ENCODE data around the gene PLEKHG4. TPM values are rescaled to one million over a fixed set of nuclear protein-coding genes. Genes with fewer than 3 reads are reported as not detected.

Gene PLEKHG4
- total RNA-seq, 1 donor from 2014 or later: 12.4 TPM

GRCh38 chr16:67245186-67245585 is 34.1 kb upstream of the PLEKHG4 start:
- Histone ChIP-seq H3K27ac (peak overlapping the region; percentile 93), H3K4me1 (peaks cover 81% of the 10 kb centered on the region), H3K36me3 (no peaks in the 10 kb centered on the region), H3K4me3 (peak overlapping the region; percentile 99), H3K27me3 (ENCODE audit: low read depth) (peaks cover 6% of the 10 kb centered on the region), H3K9me3 (no peaks in the 10 kb centered on the region)
- intact Hi-C loops (cut with DNase I): no loop called here
- DNase-seq (peak; percentile 43), ATAC-seq (no peak)
- TF ChIP-seq, protein P1, sequence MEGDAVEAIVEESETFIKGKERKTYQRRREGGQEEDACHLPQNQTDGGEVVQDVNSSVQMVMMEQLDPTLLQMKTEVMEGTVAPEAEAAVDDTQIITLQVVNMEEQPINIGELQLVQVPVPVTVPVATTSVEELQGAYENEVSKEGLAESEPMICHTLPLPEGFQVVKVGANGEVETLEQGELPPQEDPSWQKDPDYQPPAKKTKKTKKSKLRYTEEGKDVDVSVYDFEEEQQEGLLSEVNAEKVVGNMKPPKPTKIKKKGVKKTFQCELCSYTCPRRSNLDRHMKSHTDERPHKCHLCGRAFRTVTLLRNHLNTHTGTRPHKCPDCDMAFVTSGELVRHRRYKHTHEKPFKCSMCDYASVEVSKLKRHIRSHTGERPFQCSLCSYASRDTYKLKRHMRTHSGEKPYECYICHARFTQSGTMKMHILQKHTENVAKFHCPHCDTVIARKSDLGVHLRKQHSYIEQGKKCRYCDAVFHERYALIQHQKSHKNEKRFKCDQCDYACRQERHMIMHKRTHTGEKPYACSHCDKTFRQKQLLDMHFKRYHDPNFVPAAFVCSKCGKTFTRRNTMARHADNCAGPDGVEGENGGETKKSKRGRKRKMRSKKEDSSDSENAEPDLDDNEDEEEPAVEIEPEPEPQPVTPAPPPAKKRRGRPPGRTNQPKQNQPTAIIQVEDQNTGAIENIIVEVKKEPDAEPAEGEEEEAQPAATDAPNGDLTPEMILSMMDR (IDR thresholded peaks at IDR 0.05): no peak

DNA sequence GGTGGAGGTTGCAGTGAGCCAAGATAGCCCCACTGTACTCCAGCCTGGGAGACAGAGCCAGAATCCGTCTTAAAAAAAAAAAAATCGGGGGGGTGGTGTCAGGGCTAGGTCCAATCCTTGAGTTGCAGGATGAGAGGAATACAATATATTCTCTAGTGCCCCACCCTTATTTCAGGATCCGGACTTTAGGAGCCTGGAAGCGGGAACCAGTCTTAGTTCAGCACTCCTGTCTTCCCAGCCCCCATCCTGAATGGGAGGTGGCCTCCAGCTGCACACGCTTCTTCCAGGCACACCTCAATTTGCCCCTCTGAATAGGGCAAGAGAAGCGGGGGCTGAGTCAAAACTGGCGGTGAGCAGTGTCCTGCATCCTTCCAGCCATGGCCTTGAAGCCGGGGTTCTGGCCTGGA is 33.7 kb upstream of the PLEKHG4 start:
- H3K27me3 ChIP-seq (ENCODE audit: low read depth): peaks cover 10% of the 10 kb centered on the region
- DNase-seq (no peak), ATAC-seq (no peak)
- intact Hi-C loops (cut with DNase I): no loop called here
- H3K4me3 ChIP-seq: peak overlapping the region; percentile 99
- H3K4me1 ChIP-seq: peaks cover 76% of the 10 kb centered on the region
- no peaks in the 10 kb centered on the region for H3K36me3 ChIP-seq
- no peaks in the 10 kb centered on the region for H3K9me3 ChIP-seq
- TF ChIP-seq, protein P1 (IDR thresholded peaks at IDR 0.05): no peak
- H3K27ac ChIP-seq: peak overlapping the region; percentile 93

GRCh38 chr16:67246081-67246755 is 33.1 kb upstream of the PLEKHG4 start:
- Histone ChIP-seq H3K4me1 (peaks cover 70% of the 10 kb centered on the region), H3K9me3 (no peaks in the 10 kb centered on the region), H3K27me3 (ENCODE audit: low read depth) (peaks cover 11% of the 10 kb centered on the region), H3K36me3 (no peaks in the 10 kb centered on the region), H3K4me3 (peak overlapping the region; percentile 99), H3K27ac (peak overlapping the region; percentile 93)
- TF ChIP-seq, protein P1 (IDR thresholded peaks at IDR 0.05): peak; percentile 48
- intact Hi-C loops (cut with DNase I): no loop called here
- DNase-seq: peak; percentile 84
- peak; percentile 46 to 49 for ATAC-seq

- Histone ChIP-seq H3K36me3 (no peaks in the 10 kb centered on the region), H3K27me3 (ENCODE audit: low read depth) (peaks cover 11% of the 10 kb centered on the region), H3K27ac (peak overlapping the region; percentile 93), H3K9me3 (no peaks in the 10 kb centered on the region), H3K4me1 (peaks cover 65% of the 10 kb centered on the region), H3K4me3 (peak overlapping the region; percentile 99)
- intact Hi-C loops (cut with DNase I): no loop called here
- TF ChIP-seq, protein P1 (IDR thresholded peaks at IDR 0.05): no peak
- peak; percentile 95 for DNase-seq
- peak; percentile 86 for ATAC-seq
Observed at GRCh38 chr16:67246756-67247191, 32.6 kb upstream of the PLEKHG4 start.

DNA sequence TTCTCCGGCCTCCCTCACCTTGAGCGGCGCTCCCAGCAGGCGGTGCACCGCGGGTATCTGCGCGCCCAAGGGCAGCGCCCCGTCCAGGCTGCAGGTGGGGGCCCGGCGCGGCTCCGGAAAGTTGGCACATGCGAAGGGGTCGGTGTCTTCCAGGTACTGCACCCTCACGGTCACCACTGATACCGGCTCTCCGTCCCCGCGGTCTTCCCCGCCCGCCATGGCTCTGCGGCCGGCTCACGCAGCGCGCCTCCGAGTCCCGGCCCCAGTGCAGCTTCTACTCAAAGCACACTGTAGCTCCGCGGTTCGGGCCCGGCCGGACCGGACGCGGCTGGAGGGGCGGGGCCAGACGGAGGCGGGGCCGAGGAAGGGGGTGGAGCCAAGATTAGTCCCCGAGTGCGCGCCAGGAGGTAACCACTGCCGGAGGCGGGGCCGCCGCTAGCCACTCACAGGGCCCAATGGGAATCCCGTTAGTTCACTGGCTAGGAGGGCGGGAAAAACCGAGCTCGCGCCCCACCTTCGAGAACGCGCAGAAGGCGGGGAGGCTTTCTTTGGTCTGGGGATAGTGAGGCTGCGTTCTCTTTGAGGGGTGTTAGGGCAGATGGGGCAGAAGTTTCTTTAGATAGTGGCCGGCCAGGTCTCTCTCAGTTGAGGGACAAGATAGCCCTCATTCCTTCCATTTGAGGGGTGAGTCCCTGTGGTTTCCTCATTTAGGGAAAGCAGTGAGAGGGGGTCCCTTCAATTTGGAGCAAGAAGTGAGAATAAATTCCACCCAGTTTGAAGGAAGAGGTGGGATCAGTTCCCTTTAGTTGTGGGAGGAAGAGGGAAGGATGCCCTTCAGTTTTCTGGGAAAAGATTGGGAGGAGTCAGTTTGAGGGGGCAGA is 31.9 kb upstream of the PLEKHG4 start, which contains the start of gene FHOD1:
FHOD1 (minus strand) TSS at position 290 of the 881 bp plus-strand sequence; CDS start at position 219, 71 bp downstream.
- ATAC-seq: peak; percentile 90 to 93
- TF ChIP-seq, protein P1 (IDR thresholded peaks at IDR 0.05): no peak
- Histone ChIP-seq H3K9me3 (no peaks in the 10 kb centered on the region), H3K4me1 (peaks cover 58% of the 10 kb centered on the region), H3K27ac (peak within 1 kb of the TSS; percentile 93), H3K36me3 (no peaks in the 10 kb centered on the region), H3K4me3 (peak within 1 kb of the TSS; percentile 99), H3K27me3 (ENCODE audit: low read depth) (peaks cover 11% of the 10 kb centered on the region)
- intact Hi-C loops (cut with DNase I): no loop called here
- DNase-seq: peak; percentile 99

Measured in lower lobe of right lung (tissue), 2 donors.